ENCODE data around the gene FMOD.

DNA sequence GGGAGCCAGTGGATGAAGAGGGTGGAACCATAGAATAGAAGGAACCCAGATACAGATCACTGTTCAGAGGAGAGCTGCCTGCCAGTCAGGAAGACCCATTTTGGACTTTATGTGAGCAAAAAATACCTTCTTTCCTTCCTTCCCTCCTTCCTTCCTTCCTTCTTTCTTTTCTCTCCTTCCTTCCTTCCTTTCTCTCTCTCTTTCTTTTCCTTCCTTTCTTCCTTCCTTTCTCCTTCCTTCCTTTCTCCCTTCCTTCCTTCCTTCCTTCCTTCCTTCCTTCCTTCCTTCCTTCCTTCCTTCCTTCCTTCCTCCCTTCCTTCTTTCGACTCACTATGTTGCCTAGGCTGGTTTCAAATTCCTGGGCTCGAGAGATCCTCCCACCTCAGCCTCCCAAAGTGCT is 22.1 kb upstream of the FMOD start:
- TF ChIP-seq, protein P1, sequence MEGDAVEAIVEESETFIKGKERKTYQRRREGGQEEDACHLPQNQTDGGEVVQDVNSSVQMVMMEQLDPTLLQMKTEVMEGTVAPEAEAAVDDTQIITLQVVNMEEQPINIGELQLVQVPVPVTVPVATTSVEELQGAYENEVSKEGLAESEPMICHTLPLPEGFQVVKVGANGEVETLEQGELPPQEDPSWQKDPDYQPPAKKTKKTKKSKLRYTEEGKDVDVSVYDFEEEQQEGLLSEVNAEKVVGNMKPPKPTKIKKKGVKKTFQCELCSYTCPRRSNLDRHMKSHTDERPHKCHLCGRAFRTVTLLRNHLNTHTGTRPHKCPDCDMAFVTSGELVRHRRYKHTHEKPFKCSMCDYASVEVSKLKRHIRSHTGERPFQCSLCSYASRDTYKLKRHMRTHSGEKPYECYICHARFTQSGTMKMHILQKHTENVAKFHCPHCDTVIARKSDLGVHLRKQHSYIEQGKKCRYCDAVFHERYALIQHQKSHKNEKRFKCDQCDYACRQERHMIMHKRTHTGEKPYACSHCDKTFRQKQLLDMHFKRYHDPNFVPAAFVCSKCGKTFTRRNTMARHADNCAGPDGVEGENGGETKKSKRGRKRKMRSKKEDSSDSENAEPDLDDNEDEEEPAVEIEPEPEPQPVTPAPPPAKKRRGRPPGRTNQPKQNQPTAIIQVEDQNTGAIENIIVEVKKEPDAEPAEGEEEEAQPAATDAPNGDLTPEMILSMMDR (conservative IDR thresholded peaks at IDR 0.05): no peak
- no peak for TF ChIP-seq ZFX (IDR thresholded peaks at IDR 0.05)
